HG03439 (cell line): Measurements from ENCODE around the gene RIMBP2.

ENCODE experiments used
- ATAC-seq: cut with Tn5 transposase; IDR thresholded peaks from one replicate; pipeline ENCODE4 v1.9.1; 2021; ENCODE audit warnings: mild to moderate bottlenecking, moderate library complexity; ENCODE audit not compliant: unreplicated experiment

Gene RIMBP2

DNA sequence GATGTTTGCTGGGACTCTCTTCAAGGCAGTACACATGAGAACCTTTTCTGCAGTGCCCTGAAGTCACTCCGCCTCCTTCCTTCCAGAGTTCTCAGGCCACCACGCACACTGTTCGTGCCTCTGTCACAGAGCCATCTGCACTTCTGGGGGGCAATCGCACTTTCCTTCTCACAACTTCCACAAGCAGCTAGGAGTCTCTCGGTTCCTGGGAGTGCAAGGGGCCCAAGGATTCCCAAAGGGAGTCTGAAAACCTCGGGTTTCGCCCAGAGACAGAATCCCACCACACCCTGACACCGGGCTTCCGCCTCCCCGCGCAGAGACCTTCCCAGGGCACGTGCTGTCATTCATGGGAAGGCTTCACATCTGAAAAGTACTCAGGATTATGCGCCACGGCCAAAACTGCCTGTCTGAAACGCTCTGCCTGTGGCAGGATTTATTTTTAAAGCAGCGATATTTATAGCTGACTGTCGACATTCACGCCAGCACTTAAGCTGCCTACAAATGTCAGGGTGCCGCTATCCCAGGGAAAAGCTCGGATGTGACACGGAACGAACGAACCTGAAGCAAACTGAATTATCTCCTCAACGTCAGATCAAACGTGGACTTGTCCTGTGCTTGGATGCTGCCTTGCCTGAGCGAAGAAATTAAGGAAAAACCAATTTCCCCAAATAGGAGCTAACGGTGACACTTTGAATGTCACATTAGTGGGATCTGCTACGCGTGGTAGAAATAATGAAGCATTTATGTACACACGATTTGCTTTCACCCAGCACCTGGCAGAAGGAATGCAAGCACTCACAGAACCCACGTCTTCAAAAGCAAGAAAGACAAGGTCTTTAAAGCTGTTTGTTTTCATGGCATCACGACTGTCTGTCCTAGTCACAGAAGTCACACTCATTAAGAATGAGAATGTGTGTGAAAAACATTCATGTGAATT is 224.4 kb downstream of the RIMBP2 start:
- no peak for ATAC-seq

- no peak for ATAC-seq
Measured at GRCh38 chr12:130490674-130491073, 225.4 kb downstream of the RIMBP2 start.

DNA sequence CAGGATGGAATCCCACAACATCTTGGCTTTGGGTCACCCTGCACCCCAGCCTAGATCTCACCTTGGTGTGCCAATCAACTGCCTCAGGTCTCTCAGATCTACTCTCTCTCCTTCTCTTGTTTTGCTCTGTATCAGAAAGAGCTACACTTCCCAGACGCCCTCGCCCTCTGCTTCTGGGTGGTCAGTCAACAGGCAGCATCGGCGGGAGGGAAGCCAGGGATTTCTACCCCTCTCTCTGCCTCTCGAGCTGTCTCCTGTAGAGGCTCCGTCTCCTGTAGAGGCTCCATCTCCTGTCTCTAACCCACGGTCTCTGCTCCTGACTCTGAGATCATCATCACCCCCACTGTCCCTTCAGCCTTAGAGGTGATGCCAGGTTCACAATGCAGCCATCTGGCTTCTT is 226.8 kb downstream of the RIMBP2 start:
- ATAC-seq, result no peak

GRCh38 chr12:130488358-130488710 is 227.8 kb downstream of the RIMBP2 start:
- no peak for ATAC-seq

GRCh38 chr12:130487636-130488357 is 228.3 kb downstream of the RIMBP2 start:
- ATAC-seq, result no peak

GRCh38 chr12:130486891-130487416 is 229.1 kb downstream of the RIMBP2 start:
- no peak for ATAC-seq

GRCh38 chr12:130486146-130486435 is 230.0 kb downstream of the RIMBP2 start:
- no peak for ATAC-seq

DNA sequence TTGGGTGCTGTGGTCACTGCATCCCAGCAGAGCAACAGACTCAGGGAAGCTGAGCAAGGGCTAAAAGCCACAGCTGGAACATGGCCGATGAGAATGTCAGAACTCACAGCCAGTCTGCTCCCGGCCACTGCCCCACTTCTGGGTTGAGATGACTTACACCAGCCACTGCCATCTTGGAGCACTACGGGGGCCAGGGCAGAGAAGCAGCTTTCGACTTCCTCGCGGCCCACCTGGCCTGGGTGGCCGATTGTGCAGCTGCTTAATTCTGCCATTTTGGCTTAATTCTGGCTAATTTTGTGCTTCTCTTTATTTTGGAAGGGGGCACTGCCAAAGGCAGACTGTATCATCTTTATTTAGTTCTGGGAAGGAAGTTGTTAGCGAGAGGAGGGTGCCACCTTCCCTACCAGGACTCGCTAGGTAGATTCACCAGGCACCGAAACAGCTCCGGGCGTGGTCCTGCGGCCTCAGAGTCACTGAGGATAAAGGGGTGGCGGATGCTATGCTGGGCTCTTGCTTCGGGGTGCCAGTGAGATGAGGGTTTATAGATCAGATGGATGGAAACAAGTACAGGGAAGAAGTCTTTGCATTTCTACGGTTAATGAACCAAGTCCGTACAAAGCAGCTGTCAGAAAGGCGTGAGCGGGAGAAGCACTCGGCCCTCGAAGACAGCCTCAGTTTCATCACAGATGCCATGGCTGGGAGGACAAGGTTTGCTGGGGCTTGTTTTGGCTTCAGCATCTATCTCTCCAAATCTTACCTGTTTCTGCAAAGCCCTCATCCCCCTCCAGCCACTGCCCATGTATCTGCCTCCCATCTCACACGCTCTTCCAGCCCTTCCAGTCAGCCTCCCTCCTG is 230.6 kb downstream of the RIMBP2 start:
- no peak for ATAC-seq

- ATAC-seq, result no peak
Measured at GRCh38 chr12:130484221-130484620, 231.9 kb downstream of the RIMBP2 start.

GRCh38 chr12:130483616-130484180 is 232.4 kb downstream of the RIMBP2 start:
- ATAC-seq, result no peak

DNA sequence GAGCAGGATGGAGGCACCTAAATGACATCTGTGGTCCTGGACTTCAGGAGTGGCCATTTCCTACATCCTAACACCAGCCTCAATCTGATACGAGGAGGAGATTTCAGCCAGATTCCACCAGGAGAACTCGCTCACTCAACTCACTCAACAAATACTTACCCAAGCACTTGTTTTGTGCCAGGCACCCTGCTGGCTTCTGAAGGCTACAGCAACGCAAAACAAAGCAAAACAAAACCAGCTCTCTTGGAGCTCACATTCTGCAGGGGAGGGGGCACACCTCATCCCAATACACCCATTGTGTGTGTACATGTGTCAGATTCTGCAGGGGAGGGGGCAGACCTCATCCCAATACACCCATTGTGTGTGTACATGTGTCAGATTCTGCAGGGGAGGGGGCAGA is 233.7 kb downstream of the RIMBP2 start:
- ATAC-seq, result no peak

DNA sequence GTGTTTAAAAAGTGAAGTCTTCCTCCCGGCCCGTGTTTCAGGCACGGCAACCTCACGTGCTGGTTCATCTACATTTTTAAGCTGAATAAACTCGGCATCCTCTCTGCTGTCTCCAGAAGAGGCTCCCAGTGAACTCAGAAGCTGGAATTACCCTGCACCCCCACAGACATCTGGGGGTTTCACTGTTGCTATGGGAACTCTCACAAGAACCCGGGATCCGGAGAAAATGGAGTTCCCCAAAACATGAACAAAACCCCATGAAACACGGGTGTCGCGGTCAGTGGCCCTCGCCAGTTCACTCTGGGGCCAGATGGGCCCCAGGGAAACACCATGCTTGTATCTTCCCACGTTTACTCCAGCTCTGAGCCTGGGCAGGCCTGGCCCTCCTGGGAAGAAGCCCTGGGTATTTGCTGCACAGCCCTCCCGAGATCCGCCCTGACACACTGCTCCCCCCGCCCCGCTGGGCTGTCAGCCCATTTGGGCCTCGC is 234.7 kb downstream of the RIMBP2 start:
- ATAC-seq, result no peak

DNA sequence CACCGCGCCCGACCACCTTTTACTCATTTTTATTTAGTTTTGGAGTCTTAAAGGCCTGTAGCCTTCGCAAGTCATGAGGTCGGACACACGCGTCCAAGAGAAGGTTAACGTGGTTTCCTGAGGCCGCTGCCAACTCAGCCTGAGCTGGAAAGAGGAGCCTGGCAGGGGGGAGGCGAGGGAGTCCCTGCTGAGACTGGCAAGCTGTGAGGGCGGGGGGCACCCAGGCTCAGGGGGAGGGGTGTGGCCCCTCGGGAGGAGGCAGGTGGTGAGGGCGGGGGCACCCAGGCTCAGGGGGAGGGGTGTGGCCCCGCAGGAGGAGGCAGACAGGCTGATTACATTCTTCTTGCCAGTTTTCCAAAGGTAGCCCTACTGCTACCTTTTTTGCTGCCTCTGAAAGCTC is 235.2 kb downstream of the RIMBP2 start:
- no peak for ATAC-seq

- ATAC-seq, result no peak
Measured at GRCh38 chr12:130480231-130480630, 235.9 kb downstream of the RIMBP2 start.

- no peak for ATAC-seq
Measured at GRCh38 chr12:130479401-130480125, 236.5 kb downstream of the RIMBP2 start.

DNA sequence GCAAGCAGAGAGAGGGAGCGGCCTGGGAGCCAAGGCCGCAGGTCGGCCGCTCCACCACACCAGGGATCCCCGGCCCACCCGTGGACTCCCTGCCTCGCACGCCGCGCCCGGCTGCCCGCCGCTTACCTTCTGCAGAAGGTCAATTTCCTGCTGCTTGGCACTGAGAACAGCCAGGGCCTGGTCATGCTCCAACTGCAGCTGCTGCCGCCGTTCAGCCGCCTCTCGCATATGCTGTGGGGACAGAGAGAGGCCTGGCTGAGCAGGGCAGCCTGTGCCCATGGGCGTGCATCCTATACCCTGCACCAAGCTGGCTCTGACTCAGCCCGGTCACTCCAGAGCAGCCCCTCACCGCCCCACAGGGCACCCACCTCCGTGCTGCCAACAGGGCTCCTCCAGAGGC is 237.3 kb downstream of the RIMBP2 start:
- no peak for ATAC-seq

- ATAC-seq, result no peak
Measured at GRCh38 chr12:130477701-130478100, 238.4 kb downstream of the RIMBP2 start.

GRCh38 chr12:130477266-130477665 is 238.8 kb downstream of the RIMBP2 start:
- ATAC-seq, result no peak

DNA sequence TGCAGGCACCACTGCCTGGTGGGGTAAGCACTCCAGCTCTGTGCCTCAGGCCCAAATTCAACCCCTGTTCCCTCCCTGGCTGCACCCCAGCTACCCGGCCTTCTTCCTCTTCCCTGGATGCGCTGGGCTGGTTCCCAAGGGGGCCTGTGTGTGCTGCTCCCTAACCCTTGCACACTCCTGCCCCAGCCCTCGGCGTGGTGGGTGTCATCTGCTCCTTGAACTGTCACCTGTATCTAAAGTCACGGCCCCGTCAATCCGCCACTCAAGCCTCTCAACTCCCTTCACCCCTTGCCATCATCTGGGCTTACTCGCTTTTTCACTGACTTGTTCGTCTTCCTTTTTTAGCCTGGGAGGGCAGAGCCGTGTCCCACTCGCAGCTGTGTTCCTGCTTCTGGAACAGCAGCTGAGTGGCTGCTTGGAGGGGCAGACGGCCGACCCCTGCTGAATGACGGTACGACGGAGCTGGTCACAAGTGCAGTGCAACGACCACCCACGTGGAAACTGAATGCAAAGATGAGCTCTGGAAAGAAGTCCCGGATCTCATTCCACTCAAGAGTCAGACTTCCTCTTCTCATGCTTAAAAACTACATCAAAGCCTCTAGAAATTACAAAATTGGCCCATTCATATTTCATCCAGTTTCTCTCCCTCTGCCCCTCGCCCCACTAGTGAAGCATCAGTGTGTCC is 239.5 kb downstream of the RIMBP2 start:
- ATAC-seq, result no peak
